HepG2 (cell line): ENCODE measurements around the gene SLC39A8. TPM values are rescaled to one million over a fixed set of nuclear protein-coding genes. Genes with fewer than 3 reads are reported as not detected.

Experiments
- EP300 ChIP-seq, 3 experiments: sonication (generic) in 1 of 3; formaldehyde crosslinking in 1 of 3; IDR thresholded peaks; 2 replicates each; pipeline versions ENCODE4 v1.5.1 to v1.6.1; 2011 to 2020; ENCODE audit warnings: low read depth in 2 of 3, low read length in 2 of 3, borderline replicate concordance in 1 of 3, improper control_type of control experiment in 1 of 3, mild to moderate bottlenecking in 1 of 3, missing genetic modification reagents in 1 of 3, moderate library complexity in 1 of 3
- FOSL2 ChIP-seq: sonication (generic); formaldehyde crosslinking; IDR thresholded peaks from 2 replicates; pipeline ENCODE4 v1.4.0; 2020; ENCODE audit warnings: missing genetic modification reagents
- HCFC1 ChIP-seq: fragments of 150-350 bp; IDR thresholded peaks from 2 replicates; pipeline ENCODE4 v1.6.1; 2014; ENCODE audit warnings: low read depth, low read length
- IKZF1 ChIP-seq: fragments of 450-650 bp; IDR thresholded peaks from 2 replicates; pipeline ENCODE4 v1.7.1; 2016
- IRF1 ChIP-seq: sonication (generic); formaldehyde crosslinking; IDR thresholded peaks from 2 replicates; pipeline ENCODE4 v1.4.0; 2020; ENCODE audit warnings: low read depth, mild to moderate bottlenecking, missing genetic modification reagents
- MED8 ChIP-seq: sonication (generic); formaldehyde crosslinking; IDR thresholded peaks from 2 replicates; pipeline ENCODE4 v1.8.1; 2023; ENCODE audit warnings: mild to moderate bottlenecking, missing genetic modification reagents; ENCODE audit not compliant: insufficient replicate concordance
- MIXL1 ChIP-seq: IDR thresholded peaks from 2 replicates; pipeline ENCODE4 v1.6.1; 2016
- NR1H2 ChIP-seq: sonication (generic); formaldehyde crosslinking; IDR thresholded peaks from 2 replicates; pipeline ENCODE4 v1.8.1; 2022; ENCODE audit warnings: low read depth, missing genetic modification reagents, borderline replicate concordance
- PTBP1 ChIP-seq: fragments of 200-400 bp; formaldehyde crosslinking; IDR thresholded peaks from 2 replicates; pipeline ENCODE4 v1.6.1; 2018; ENCODE audit warnings: low read length, low read depth; ENCODE audit not compliant: poor library complexity, severe bottlenecking
- RFX1 ChIP-seq: fragments of 450-650 bp; IDR thresholded peaks from 2 replicates; pipeline ENCODE4 v1.6.1; 2017
- SETDB1 ChIP-seq: sonication (generic); formaldehyde crosslinking; IDR thresholded peaks from 2 replicates; pipeline ENCODE4 v1.5.1; 2020; ENCODE audit warnings: missing genetic modification reagents, mild to moderate bottlenecking, borderline replicate concordance
- SP4 ChIP-seq: sonication (generic); formaldehyde crosslinking; IDR thresholded peaks from 2 replicates; pipeline ENCODE4 v1.8.1; 2023; ENCODE audit warnings: mild to moderate bottlenecking, missing genetic modification reagents
- TFDP2 ChIP-seq: sonication (generic); formaldehyde crosslinking; IDR thresholded peaks from 2 replicates; pipeline ENCODE4 v1.4.0; 2020; ENCODE audit warnings: missing genetic modification reagents
- ZC3H13 ChIP-seq: sonication (generic); formaldehyde crosslinking; IDR thresholded peaks from 2 replicates; pipeline ENCODE4 v1.8.1; 2023; ENCODE audit warnings: mild to moderate bottlenecking, missing genetic modification reagents, moderate library complexity
- ZMYM4 ChIP-seq: sonication (generic); formaldehyde crosslinking; IDR thresholded peaks from 2 replicates; pipeline ENCODE4 v1.8.1; 2023; ENCODE audit warnings: mild to moderate bottlenecking, missing genetic modification reagents
- ZNF225 ChIP-seq: sonication (generic); formaldehyde crosslinking; IDR thresholded peaks from 2 replicates; pipeline ENCODE4 v1.4.0; 2020; ENCODE audit warnings: mild to moderate bottlenecking, missing genetic modification reagents
- ZNF253 ChIP-seq: sonication (generic); formaldehyde crosslinking; IDR thresholded peaks from 2 replicates; pipeline ENCODE4 v1.8.0; 2022; ENCODE audit warnings: mild to moderate bottlenecking, missing genetic modification reagents, borderline replicate concordance
- ZNF280D ChIP-seq: sonication (generic); formaldehyde crosslinking; IDR thresholded peaks from 2 replicates; pipeline ENCODE4 v1.5.1; 2020; ENCODE audit warnings: mild to moderate bottlenecking, missing genetic modification reagents
- ZNF282 ChIP-seq: fragments of 450-650 bp; IDR thresholded peaks from 2 replicates; pipeline ENCODE4 v1.6.1; 2018; ENCODE audit not compliant: partially characterized antibody
- ZNF597 ChIP-seq: sonication (generic); formaldehyde crosslinking; IDR thresholded peaks from 2 replicates; pipeline ENCODE4 v1.5.0; 2020; ENCODE audit warnings: missing genetic modification reagents
- ZNF713 ChIP-seq: sonication (generic); formaldehyde crosslinking; IDR thresholded peaks from 2 replicates; pipeline ENCODE4 v1.4.0; 2020; ENCODE audit warnings: mild to moderate bottlenecking, missing genetic modification reagents
- ZNF737 ChIP-seq: sonication (generic); formaldehyde crosslinking; IDR thresholded peaks from 2 replicates; pipeline ENCODE4 v1.5.0; 2020; ENCODE audit warnings: missing genetic modification reagents, mild to moderate bottlenecking, borderline replicate concordance
- polyA plus RNA-seq, 8 experiments: library from polyadenylated mRNA; depleted of rRNA in 3 of 8; stranded (reverse) in 7 of 8; unstranded in 1 of 8; fragments of >200 nt; fragmentation: Illumina TruSeq in 4 of 8; extraction: Trizol in 4 of 8; gene quantifications; 2 replicates each; pipeline versions ENCODE4 v1.2.1 to v1.2.3, GENCODE V29; 2011 to 2016; ENCODE audit warnings: low read depth in 4 of 8, missing spikeins in 1 of 8, mixed read lengths in 1 of 8; ENCODE audit not compliant: insufficient read depth in 1 of 8
- total RNA-seq, 5 experiments: library from RNA; depleted of rRNA; stranded (reverse); fragments of >200 nt; fragmentation: Illumina TruSeq; extraction: Trizol; gene quantifications; 2 replicates each; pipeline ENCODE4 v1.2.3, GENCODE V29; 2016; ENCODE audit warnings: low read depth in 1 of 5

SLC39A8 gene
- total and polyA plus RNA-seq, 2 of the 13 experiments (the other 11 are each of a cell fraction or from before 2014, with no cell fraction given): 0.22 to 0.38 TPM

- TF ChIP-seq IRF1 (CRISPR knock-in tag): no peak
- TF ChIP-seq FOSL2 (CRISPR knock-in tag): peak; percentile 21; the same call in 1 of the 2 replicates
- peak; percentile 74 for TF ChIP-seq TFDP2 (CRISPR knock-in tag)
- no peak for TF ChIP-seq EP300 (IDR thresholded peaks at IDR 0.05; ENCODE audit: low read depth in 2 of 2, low read length in 2 of 2)
- no peak for TF ChIP-seq EP300 (CRISPR knock-in tag; IDR thresholded peaks at IDR 0.05; ENCODE audit: borderline replicate concordance)
- TF ChIP-seq IKZF1: no peak
- TF ChIP-seq SETDB1 (CRISPR knock-in tag): no peak
- TF ChIP-seq ZNF713 (CRISPR knock-in tag): no peak
- TF ChIP-seq ZNF253 (CRISPR knock-in tag): no peak
- TF ChIP-seq ZNF282: no peak
- no peak for TF ChIP-seq HCFC1
- no peak for TF ChIP-seq ZNF280D (CRISPR knock-in tag)
- TF ChIP-seq ZMYM4 (CRISPR knock-in tag): peak; percentile 57
- no peak for TF ChIP-seq SP4
- TF ChIP-seq MED8 (CRISPR knock-in tag): no peak
- TF ChIP-seq ZNF597 (CRISPR knock-in tag): no peak
- TF ChIP-seq RFX1: no peak
- no peak for TF ChIP-seq ZC3H13
- TF ChIP-seq NR1H2 (CRISPR knock-in tag): no peak
- TF ChIP-seq MIXL1: no peak
- no peak for TF ChIP-seq ZNF737 (CRISPR knock-in tag)
- TF ChIP-seq PTBP1: no peak
- TF ChIP-seq ZNF225 (CRISPR knock-in tag): peak; percentile 64; the same call in 1 of the 2 replicates
These were observed at the start of gene SLC39A8 (continued) for GRCh38 chr4:102344954-102345794.
